Activated CD4-positive, CD25-positive, alpha-beta regulatory T cell treated with anti-CD3 and anti-CD28 coated beads, Interleukin-2, amount 50 U/mL, for 16 hours (primary cell): Measurements from ENCODE around the gene CTSF.
"Not testable (repeated sequence)": the region's sequence is repeated elsewhere in the genome, so short reads cannot be mapped to it uniquely, and the experiment has no call there.

Experiments used
- DNase-seq: peaks from one replicate; pipeline ENCODE4 v3.0.0-alpha.2; 2020; ENCODE audit warnings: low read depth, low spot score

The CTSF gene

GRCh38 chr11:66568124-66568916 lies at the start of gene CTSF:
CTSF (minus strand) TSS chr11:66568606; CDS start chr11:66568486, 120 bp downstream.
- DNase-seq, result peak; percentile 29

GRCh38 chr11:66617155-66617834 lies 48.9 kb upstream of the CTSF start:
- no peak for DNase-seq

- DNase-seq, result peak; percentile 98
These were observed 48.2 kb upstream of the CTSF start, which contains the start of gene RBM14 for GRCh38 chr11:66616379-66617154. RBM14 (plus strand) TSS chr11:66616630; CDS start chr11:66616721, 91 bp downstream.

GRCh38 chr11:66614073-66614472 lies 45.7 kb upstream of the CTSF start:
- DNase-seq, result no peak

- DNase-seq, result no peak
These were observed 44.1 kb upstream of the CTSF start for GRCh38 chr11:66612458-66612857.

GRCh38 chr11:66609721-66610617 lies 41.6 kb upstream of the CTSF start:
- no peak for DNase-seq

GRCh38 chr11:66607126-66607834 lies 38.9 kb upstream of the CTSF start:
- DNase-seq, result no peak

- DNase-seq, result not testable (repeated sequence)
These were observed 38.2 kb upstream of the CTSF start for GRCh38 chr11:66606608-66607007.

- DNase-seq, result no peak
These were observed 35.7 kb upstream of the CTSF start for GRCh38 chr11:66604155-66604554.

GRCh38 chr11:66603072-66603471 lies 34.7 kb upstream of the CTSF start:
- no peak for DNase-seq

GRCh38 chr11:66600631-66601233 lies 32.3 kb upstream of the CTSF start:
- DNase-seq, result no peak

- DNase-seq, result no peak
These were observed 31.8 kb upstream of the CTSF start for GRCh38 chr11:66600219-66600618.

GRCh38 chr11:66598993-66599392 lies 30.6 kb upstream of the CTSF start:
- no peak for DNase-seq

- DNase-seq, result no peak
These were observed 27.0 kb upstream of the CTSF start for GRCh38 chr11:66595245-66595904.

- DNase-seq, result no peak
These were observed 25.2 kb upstream of the CTSF start for GRCh38 chr11:66593650-66594049.

GRCh38 chr11:66593303-66593635 lies 24.9 kb upstream of the CTSF start:
- no peak for DNase-seq

GRCh38 chr11:66592457-66593302 lies 24.3 kb upstream of the CTSF start, which contains the start of the genes CCDC87 and CCS:
CCDC87 (minus strand) TSS chr11:66593063; CDS start chr11:66593015, 48 bp downstream.
CCS (plus strand) TSS chr11:66593185; CDS start chr11:66593262, 77 bp downstream.
- peak; percentile 97 for DNase-seq

GRCh38 chr11:66591175-66591574 lies 22.8 kb upstream of the CTSF start:
- no peak for DNase-seq
